ENCODE results near the gene CCDC33. TPM values are rescaled to one million over a fixed set of nuclear protein-coding genes. Genes with fewer than 3 reads are reported as not detected.

Gene CCDC33
- total and polyA plus RNA-seq, 10 of the 15 experiments (the other 5 are each of a cell fraction or from before 2014, with no cell fraction given), result 0.57 to 5.8 (median 4.3) TPM

DNA sequence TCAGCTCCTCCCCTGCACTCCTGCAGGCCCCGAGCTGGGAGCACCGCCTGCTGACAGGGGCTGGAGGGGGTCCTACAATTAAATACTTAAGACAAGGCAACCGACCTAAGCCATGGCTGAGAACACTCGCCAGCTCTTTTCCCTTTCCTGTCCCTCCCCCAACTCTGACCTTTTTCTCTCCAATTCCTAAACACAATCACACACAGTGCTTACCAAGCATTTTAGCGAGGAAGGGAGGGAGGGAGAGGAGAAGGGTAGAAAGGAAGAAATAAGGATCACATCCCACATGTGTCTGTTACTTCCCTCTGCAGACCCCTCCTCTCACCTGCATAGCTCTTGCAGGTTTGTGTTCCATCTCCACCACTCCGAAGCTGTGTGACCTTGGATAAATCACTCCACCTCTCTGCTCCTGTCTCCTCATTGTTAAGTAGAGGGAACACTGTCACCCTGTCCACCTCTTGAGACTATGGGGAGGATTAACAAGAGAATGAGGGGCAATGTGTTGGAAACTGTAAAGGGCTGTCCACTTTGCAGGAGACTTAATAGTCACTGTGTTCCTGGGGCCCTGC is 67.7 kb downstream of the CCDC33 start:
- ChIA-PET RAD21 (ENCODE audit: unreplicated experiment) (interaction anchor here (0.9 to 1.0 kb wide), 3 partner anchors 17 to 176 kb away, joined by 3 to 5 read pairs (median 4); no protein-coding TSS in a partner anchor), CTCF (interaction anchor here (0.8 to 2.1 kb wide), 7 partner anchors 11 to 180 kb away, joined by 3 to 8 read pairs (median 3); no protein-coding TSS in a partner anchor), POLR2A (interaction anchor here (0.5 kb wide), 1 partner anchor 699 kb away, joined by 3 read pairs; no protein-coding TSS in a partner anchor), SMC1A (ENCODE audit: uncharacterized antibody, unreplicated experiment) (interaction anchor here (0.6 to 1.4 kb wide), 2 partner anchors 16 to 142 kb away, joined by 3 to 4 read pairs; no protein-coding TSS in a partner anchor)
- Histone ChIP-seq H3K4me3 (no peak overlapping the region), H3K27me3 (replicated peaks in 1 of 2; ENCODE audit: control insufficient read depth in 2 of 2, insufficient read depth in 2 of 2, low read length in 1 of 2) (peaks cover 2 to 14% of the 10 kb centered on the region in 2 experiments), H3K36me3 (ENCODE audit: control insufficient read depth in 2 of 2, insufficient read depth in 2 of 2, low read length in 1 of 2) (no peaks in the 10 kb centered on the region), H3K4me2 (ENCODE audit: control insufficient read depth, insufficient read depth) (no peak overlapping the region), H4K20me1 (ENCODE audit: control insufficient read depth, insufficient read depth) (no peaks in the 10 kb centered on the region), H3K9ac (ENCODE audit: control insufficient read depth, insufficient read depth, low read length) (no peak overlapping the region), H2AFZ (ENCODE audit: control insufficient read depth, low read depth, low read length) (no peak overlapping the region), H3K4me1 (ENCODE audit: control insufficient read depth, insufficient read depth, low read length) (no peaks in the 10 kb centered on the region), H3K79me2 (ENCODE audit: control insufficient read depth, insufficient read depth, low read length) (no peaks in the 10 kb centered on the region), H3K27ac (ENCODE audit: control insufficient read depth, insufficient read depth) (no peak overlapping the region), H3K9me3 (replicated peaks; ENCODE audit: control insufficient read depth, insufficient read depth, low read length) (no peaks in the 10 kb centered on the region)
- intact Hi-C loops (cut with micrococcal nuclease; ENCODE audit: unreplicated experiment) (loop anchor here (1.0 kb wide), 1 partner anchor 177 kb away; no protein-coding TSS in a partner anchor), in situ Hi-C loops (cut with MboI) (loop anchor here (10.0 kb wide), 1 partner anchor 339 kb away; no protein-coding TSS in a partner anchor)
- 2% methylated on average over 6 of the region's 6 CpGs for WGBS (ENCODE audit: insufficient coverage, insufficient replicate concordance, low lambda C conversion rate, missing lambda C conversion rate)
- no peak for FAIRE-seq
- no TSS peak for BruUV-seq (replicated peaks)
- no peak for ATAC-seq
- DNase-seq (ENCODE audit: low read depth, low spot score), result no peak
- TF ChIP-seq, protein P1, sequence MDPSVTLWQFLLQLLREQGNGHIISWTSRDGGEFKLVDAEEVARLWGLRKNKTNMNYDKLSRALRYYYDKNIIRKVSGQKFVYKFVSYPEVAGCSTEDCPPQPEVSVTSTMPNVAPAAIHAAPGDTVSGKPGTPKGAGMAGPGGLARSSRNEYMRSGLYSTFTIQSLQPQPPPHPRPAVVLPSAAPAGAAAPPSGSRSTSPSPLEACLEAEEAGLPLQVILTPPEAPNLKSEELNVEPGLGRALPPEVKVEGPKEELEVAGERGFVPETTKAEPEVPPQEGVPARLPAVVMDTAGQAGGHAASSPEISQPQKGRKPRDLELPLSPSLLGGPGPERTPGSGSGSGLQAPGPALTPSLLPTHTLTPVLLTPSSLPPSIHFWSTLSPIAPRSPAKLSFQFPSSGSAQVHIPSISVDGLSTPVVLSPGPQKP (IDR thresholded peaks at IDR 0.05; ENCODE audit: low read depth, low read length), result no peak
- TF ChIP-seq YY1 (IDR thresholded peaks at IDR 0.05; ENCODE audit: low read depth, low read length) (no peak), TARDBP (IDR thresholded peaks at IDR 0.05; ENCODE audit: borderline replicate concordance) (no peak), MYC (IDR thresholded peaks at IDR 0.05; ENCODE audit: insufficient read depth, insufficient read length, insufficient replicate concordance, low read length, severe bottlenecking) (no peak), RUNX3 (IDR thresholded peaks at IDR 0.05; ENCODE audit: low read length) (no peak), CBX5 (IDR thresholded peaks at IDR 0.05; ENCODE audit: low read depth) (no peak), NR2C1 (IDR thresholded peaks at IDR 0.05) (no peak), SREBF1 (IDR thresholded peaks at IDR 0.05; ENCODE audit: low read length) (no peak), KDM1A (IDR thresholded peaks at IDR 0.05; ENCODE audit: borderline replicate concordance) (no peak), NR2C2 (IDR thresholded peaks at IDR 0.05; ENCODE audit: borderline replicate concordance, control insufficient read depth, insufficient read length, low read depth) (no peak), RAD21 (IDR thresholded peaks at IDR 0.05; ENCODE audit: insufficient read depth, low read depth, low read length) (no peak), KLF5 (IDR thresholded peaks at IDR 0.05; ENCODE audit: partially characterized antibody) (no peak)
- TF ChIP-seq, protein P2, sequence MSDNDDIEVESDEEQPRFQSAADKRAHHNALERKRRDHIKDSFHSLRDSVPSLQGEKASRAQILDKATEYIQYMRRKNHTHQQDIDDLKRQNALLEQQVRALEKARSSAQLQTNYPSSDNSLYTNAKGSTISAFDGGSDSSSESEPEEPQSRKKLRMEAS (IDR thresholded peaks at IDR 0.05; ENCODE audit: low read depth, low read length), result no peak
- TF ChIP-seq, protein P3, sequence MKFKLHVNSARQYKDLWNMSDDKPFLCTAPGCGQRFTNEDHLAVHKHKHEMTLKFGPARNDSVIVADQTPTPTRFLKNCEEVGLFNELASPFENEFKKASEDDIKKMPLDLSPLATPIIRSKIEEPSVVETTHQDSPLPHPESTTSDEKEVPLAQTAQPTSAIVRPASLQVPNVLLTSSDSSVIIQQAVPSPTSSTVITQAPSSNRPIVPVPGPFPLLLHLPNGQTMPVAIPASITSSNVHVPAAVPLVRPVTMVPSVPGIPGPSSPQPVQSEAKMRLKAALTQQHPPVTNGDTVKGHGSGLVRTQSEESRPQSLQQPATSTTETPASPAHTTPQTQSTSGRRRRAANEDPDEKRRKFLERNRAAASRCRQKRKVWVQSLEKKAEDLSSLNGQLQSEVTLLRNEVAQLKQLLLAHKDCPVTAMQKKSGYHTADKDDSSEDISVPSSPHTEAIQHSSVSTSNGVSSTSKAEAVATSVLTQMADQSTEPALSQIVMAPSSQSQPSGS (IDR thresholded peaks at IDR 0.05; ENCODE audit: low read length), result no peak

All from GM12878 (cell line).